ENCODE data around the gene DRAM1.
"Not testable (repeated sequence)": the region's sequence is repeated elsewhere in the genome, so short reads cannot be mapped to it uniquely, and the experiment has no call there.

The DRAM1 gene

DNA sequence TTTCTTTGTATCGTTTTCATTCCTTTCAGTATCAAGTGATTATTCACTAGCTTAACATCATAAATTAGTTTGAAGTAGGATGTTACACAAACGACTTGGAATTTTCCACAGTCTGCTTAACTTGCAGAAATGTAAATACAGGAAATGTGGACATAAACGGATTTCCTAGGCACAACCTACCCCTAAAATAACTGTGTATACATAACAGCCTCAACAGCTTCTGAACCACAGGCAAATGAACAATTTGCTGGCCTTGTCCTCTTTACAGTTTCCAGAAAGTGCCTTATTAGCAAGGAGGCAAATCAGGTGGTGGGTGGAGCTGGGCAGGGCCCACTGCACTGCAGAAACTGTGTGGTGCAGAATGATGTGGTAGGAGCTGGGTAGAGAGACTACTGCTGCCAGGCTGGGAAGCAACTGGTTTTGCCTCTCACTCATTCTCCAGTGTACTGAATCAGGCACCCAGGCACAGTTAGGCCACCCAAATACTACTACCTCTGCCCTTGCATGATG is 14.1 kb downstream of the DRAM1 start:
- Histone ChIP-seq H3K4me3 (no peak overlapping the region), H3K27ac (peak overlapping the region in 9 of 21 experiments; percentile 15 to 71 (median 49))

DNA sequence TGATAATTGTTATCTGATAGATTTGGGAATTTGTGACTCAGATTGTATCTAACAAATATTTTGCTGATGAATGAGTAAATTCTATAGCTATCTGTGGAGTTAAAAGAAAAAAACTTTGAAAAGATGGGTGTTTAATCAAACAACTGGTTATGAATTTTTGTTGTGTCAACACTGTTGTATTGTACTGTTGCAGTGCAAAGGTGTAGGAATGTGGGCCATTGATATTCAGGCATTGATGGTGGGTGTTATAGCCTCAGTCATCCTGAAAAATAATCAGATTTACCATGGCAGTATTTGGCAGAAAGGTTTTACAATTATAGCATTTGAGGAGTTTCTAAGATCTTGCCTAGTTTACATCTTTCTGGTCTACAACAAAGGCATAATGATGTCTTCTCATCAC is 15.4 kb downstream of the DRAM1 start:
- Histone ChIP-seq H3K27ac (no peak overlapping the region), H3K4me3 (no peak overlapping the region)

DNA sequence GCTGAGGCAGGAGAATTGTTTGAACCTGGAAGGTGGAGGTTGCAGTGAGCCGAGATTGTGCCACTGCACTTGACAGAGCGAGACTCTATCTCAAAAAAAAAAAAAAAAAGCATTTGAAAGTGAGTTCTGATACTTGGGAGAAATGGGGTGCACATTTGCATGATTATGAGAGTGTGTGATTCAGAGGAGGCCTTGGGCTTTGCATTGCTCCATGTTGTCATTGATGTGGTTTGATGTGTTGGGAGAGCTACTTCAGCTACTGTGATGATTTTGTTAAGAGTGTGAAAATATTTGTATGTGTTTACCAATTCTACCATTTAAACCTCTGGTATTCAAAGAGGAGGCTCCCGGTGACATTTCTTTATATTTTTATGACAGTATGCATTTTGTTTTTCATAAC is 24.4 kb downstream of the DRAM1 start:
- H3K27ac ChIP-seq, result no peak overlapping the region
- H3K4me3 ChIP-seq, result no peak overlapping the region

DNA sequence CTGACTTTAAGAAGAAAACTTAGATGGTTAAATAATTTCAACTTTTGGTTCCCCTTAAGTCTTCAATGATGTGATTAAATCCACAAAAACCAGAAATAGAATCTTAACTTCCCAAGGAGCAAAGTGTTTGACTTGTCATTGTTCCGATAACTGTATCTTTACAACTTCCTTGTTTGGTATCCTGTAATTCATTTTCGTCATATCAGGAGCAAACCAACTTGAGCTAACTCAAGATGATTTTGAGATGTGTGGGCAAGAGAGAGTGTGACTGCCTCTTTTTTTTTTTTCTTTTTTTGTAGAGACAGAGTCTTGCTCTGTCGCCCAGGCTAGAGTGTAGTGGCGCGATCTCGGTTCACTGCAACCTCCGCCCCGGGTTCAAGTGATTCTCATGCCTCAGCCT is 25.3 kb downstream of the DRAM1 start:
- H3K27ac ChIP-seq, result no peak overlapping the region
- no peak overlapping the region for H3K4me3 ChIP-seq

DNA sequence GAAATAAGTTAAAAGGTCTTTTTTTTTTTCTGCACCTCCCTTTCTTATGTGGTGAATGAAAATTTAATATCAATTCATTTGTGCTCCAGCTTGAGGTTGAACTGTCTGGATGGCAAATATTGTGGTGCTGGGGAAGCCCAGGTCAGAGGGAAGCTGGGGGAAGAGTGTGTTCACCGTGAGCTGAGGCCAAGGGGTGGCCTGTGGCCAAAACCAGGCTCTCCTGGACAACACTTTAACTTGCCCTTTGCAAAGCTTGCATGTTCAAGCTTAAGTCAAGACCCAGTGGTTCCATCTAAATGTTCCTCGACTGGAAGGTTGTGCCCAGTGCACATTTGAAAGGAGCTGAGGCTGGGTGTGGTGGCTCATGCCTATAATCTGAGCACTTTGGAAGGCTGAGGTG is 28.8 kb downstream of the DRAM1 start:
- Histone ChIP-seq H3K27ac (no peak overlapping the region), H3K4me3 (no peak overlapping the region)

DNA sequence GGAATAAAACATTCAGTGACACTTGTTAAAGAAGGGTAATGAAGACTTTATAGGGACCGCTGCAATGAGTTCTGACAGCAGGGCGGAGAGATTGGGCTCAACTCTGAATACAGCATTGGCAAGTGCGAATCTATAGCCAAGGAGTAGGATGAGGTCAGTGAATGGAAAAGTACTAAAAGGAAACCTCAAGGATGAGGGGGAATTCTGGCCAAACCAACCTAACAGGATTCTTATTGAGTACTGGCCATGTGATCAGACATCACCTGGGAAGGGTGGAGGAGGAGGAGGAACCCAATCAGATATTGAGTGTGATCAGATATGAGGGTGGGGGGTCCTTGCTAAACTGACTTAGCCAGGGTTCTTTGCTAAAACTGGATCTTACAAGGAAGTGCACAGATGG is 31.0 kb downstream of the DRAM1 start:
- no peak overlapping the region for H3K4me3 ChIP-seq
- H3K27ac ChIP-seq, result no peak overlapping the region

DNA sequence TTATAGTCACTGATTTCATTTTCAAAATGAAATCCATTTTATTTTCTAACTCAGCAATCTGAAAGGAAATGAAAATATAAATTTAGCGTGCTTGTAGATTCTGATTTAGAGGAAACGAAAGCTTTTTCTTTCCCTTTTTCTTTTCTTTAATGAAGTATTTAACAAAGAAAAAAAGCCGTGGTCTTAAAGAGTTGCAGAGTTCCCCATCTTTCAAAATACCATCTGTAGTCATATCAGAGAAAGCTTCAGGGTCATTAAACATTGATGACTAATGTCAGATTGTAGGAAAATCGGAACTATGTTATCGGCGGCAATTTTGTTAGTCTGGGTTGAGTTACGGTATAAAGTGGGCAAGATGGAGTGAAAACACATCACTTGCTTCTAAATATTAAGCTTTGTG is 32.3 kb downstream of the DRAM1 start:
- Histone ChIP-seq H3K4me3 (no peak overlapping the region), H3K27ac (peak overlapping the region in 1 of 21 experiments; percentile 26)

DNA sequence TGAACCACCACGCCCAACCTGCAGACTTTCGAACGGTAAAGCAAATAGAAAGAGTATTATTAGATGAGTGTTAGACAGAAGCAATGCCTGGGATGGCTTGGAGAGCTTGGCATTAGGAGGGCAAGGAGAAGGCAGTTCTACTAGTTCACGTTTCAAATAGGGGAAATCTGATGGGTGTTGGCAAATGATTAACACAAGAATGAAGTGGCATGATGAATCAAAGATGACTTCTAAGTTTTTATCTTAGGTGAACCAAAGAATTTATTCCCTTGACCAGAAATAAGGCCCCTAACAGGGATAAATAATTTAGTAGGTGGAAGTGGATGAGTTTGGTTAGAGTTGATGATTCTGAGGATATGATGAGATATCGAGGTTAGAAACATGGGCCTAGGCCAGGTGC is 38.5 kb downstream of the DRAM1 start:
- no peak overlapping the region for H3K4me3 ChIP-seq
- no peak overlapping the region for H3K27ac ChIP-seq

DNA sequence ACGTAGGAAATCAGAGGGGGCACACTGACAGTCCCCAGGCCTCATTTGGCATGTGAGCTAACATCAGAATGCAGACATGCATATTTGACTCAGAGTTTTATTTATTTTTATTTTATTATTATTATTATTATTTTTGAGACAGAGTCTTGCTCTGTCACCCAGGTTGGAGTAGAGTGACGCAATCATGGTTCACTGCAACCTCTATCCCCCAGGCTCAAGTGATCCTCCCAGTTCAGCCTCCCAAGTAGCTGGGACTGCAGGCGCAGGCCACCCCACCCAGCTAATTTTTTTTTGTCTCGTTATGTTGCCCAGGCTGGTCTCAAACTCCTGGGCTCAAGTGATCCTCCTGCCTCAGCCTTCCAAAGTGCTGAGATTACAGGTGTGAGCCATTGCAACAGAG is 41.4 kb downstream of the DRAM1 start:
- not testable (repeated sequence) for H3K27ac ChIP-seq, H3K4me3 ChIP-seq

DNA sequence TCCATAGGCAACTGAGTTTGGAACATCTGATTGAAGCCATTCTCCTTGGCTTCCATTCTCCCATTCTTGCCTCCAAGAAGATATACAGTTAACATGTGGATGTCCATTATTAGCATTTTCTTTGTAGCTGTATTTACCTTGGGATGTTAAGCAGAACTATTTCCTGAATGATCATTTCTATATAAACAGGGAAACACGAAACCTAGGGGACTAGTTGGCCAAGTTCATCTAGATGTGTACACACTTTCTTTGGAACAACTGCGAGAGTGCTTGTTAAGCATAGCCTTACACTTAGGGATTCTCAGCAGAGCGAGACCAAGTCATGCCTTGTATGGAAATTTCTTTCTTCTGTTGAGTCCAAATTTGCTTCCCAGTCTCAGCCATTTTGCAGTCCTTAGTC is 42.1 kb downstream of the DRAM1 start:
- Histone ChIP-seq H3K4me3 (no peak overlapping the region), H3K27ac (no peak overlapping the region)

DNA sequence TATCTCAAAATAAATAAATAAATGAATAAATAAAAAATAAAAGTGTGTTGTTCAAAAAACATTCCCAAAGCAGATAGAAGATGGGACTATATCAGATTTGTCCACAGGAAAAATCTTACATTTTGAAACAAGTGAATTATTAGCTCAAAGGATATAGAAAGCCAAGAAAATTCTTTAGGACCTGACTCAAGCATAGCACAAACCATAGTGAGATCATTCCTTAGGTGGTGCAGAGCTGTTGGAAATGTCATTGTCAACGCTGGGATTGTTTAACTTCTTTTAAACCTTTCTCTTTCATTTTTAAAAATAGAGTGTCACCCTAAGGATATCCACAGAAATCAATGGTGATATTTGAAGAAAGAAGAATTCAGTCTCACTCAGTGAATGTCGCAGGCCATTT is 43.5 kb downstream of the DRAM1 start:
- no peak overlapping the region for H3K4me3 ChIP-seq
- H3K27ac ChIP-seq, result no peak overlapping the region

DNA sequence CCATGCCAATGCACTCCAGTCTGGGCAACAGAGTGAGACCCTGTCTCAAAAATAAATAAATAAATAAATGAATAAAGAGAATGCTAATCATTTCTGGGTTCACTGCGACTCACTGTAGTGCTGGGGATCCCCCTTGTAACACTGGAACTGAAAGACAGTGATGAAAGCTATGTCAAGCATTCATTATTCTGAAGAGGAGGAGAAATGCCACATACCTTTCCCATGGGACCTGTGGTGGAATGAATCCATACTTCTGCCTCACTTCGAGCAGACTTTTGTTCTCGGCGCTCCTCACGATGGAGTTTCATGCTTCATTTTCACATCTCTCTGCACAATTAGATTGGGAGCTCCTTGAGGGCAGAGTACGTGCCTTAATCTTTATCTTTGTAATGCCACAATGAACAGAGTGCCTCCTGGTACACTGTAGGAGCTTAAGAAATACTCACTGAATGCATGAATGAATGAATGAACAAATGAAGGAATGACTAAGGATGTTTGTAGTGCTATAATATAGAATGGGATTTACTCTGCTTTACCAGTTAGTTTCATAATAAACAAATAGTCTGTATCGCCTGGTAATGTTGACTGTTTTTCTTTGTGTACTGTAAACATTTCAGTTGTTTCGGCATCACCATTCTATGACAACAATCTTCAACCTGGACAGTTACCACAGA is 45.8 kb downstream of the DRAM1 start:
- Histone ChIP-seq H3K27ac (no peak overlapping the region), H3K4me3 (no peak overlapping the region)

DNA sequence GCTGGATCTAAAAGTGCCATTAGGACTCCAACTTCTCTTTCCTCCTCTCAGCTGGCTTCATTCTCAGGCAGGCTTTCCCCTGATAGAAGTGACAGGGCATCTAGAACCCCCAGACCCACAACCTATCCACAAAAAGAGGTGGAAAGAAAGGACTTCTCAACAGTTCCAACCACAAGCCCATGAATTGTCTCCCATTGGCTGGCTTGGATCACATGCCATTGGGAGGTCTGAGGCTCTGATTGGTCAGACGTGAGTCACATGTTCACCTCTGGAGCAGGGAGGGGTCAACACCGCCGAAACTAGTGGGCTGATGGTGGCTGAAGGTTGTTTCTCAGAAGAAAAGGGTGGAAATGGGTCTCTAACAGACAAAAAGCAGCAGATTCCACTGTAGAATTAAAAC is 47.2 kb downstream of the DRAM1 start:
- Histone ChIP-seq H3K4me3 (no peak overlapping the region), H3K27ac (peak overlapping the region in 20 of 21 experiments; percentile 19 to 87 (median 64))

DNA sequence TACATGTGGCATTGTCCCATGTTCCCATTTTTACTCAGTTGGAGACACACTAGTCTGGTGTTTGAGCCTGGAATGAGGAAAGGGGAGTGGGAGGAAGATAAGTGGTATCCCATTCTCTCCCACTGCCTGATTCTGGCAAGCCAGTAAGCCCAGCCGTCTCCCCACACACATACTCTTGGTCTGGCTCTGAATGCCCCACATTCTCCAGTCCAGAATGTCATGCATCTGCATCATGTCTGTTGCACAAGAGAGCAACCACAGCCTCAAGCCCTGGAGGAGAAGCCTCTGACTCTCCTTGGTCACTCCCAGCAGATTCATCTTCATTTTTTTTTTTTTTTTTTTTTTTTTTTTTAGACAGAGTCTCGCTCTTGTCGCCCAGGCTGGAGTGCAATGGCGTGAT is 48.0 kb downstream of the DRAM1 start:
- Histone ChIP-seq H3K27ac (peak overlapping the region in 11 of 21 experiments; percentile 33 to 87 (median 67)), H3K4me3 (no peak overlapping the region)

DNA sequence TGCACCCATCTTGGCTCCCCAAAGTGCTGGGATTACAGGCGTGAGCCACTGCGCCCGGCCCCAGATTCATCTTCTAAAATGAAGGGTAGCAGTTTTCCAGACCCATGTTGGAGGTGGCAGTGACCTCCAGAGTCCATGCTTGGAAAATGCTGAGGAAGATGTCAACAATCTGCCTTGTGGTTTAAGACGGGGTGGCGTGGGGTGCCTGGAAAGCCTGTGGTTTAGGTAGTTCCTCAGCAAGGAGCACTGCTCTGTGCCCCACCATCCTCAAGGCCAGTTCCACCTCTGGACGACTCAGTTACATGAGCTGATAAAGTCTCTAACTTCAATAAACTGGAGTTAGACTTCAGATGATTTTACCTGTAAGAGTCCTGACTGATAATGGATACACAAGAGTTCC is 48.6 kb downstream of the DRAM1 start:
- Histone ChIP-seq H3K4me3 (no peak overlapping the region), H3K27ac (peak overlapping the region in 13 of 21 experiments; percentile 21 to 83 (median 67))

DNA sequence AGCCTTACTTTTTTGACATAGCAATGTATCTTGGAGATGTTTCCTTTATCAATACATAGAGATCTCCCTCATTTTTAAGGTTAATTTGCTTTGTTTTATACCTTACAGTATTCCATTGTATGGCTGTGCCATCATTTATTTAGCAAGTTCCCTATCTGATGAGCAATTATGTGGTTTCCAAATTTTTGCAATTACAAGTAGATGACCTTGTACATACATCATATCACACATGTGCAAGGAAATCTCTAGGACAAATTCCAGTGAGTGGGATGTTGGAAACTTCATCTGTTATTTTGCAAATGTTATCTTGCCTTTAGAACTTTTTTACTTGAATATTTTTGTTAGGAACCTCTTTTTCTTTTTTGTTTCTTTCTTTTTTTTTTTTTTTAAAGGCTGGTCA is 49.7 kb downstream of the DRAM1 start:
- Histone ChIP-seq H3K27ac (peak overlapping the region in 1 of 21 experiments; percentile 51), H3K4me3 (no peak overlapping the region)

DNA sequence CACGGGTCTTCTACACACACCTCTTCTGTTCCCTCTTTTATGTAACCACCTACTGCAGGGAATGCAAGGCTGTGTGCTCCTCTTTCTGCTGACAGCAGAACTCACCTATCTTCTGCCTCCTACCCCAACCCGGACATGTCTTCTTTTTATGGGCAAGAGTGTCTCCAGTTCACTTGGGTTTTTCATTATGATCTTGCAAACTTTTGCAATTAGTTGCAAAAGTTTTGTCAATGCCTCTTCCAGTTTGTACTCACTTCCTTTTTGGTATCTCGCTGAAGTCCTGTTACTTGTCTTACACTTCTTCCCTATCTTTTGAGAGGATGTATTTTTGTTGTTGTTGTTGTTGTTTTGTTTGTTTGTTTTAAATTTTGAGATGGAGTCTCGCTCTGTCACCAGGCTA is 50.6 kb downstream of the DRAM1 start:
- H3K4me3 ChIP-seq, result no peak overlapping the region
- peak overlapping the region in 1 of 21 experiments; percentile 27 for H3K27ac ChIP-seq

DNA sequence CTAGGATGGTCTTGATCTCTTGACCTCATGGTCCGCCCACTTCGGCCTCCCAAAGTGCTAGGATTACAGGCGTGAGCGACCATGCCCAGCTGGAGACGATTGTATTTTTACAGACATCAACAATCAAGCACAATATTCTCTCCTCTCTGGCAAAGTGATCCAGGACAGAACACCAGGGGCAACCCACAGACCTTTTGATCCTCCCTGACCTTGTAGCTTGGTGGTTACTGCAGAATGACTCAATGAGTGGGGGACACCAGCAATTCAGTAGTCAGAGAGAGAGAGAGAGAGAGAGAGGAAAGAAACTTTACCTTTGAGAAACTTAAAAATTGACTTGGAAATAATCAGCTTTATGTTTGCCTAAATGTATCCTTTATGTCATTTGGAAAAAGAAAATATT is 51.2 kb downstream of the DRAM1 start:
- H3K27ac ChIP-seq, result peak overlapping the region in 1 of 21 experiments; percentile 27
- no peak overlapping the region for H3K4me3 ChIP-seq

DNA sequence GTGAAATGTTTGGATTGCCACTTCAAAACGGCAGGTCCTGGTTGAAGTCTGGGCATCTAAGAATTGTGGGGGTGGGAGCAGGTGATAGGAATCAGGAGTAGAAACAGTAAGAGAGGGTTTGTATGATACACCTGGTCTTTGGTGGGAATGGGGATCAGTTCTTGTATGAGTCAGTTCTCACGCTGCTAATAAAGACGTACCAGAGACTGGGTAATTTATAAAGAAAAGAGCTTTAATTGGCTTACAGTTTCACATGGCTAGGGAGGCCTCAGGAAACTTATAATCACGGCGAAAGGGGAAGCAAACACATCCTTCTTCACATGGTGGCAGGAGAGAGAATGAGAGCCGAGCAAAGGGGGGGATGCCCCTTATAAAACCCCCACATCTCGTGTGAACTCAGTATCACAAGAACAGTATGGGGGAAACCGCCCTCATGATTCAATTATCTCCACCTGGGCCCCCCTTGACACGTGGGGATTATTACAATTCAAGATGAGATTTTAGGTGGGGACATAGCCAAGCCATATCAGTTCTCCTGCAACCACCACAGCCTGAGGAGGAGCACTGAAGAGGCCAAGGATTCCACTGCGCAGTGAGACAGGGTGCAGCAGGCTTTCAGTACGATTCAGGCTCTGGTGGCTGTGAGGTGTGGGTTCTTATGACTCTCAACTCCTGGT is 52.1 kb downstream of the DRAM1 start:
- Histone ChIP-seq H3K4me3 (no peak overlapping the region), H3K27ac (no peak overlapping the region)

DNA sequence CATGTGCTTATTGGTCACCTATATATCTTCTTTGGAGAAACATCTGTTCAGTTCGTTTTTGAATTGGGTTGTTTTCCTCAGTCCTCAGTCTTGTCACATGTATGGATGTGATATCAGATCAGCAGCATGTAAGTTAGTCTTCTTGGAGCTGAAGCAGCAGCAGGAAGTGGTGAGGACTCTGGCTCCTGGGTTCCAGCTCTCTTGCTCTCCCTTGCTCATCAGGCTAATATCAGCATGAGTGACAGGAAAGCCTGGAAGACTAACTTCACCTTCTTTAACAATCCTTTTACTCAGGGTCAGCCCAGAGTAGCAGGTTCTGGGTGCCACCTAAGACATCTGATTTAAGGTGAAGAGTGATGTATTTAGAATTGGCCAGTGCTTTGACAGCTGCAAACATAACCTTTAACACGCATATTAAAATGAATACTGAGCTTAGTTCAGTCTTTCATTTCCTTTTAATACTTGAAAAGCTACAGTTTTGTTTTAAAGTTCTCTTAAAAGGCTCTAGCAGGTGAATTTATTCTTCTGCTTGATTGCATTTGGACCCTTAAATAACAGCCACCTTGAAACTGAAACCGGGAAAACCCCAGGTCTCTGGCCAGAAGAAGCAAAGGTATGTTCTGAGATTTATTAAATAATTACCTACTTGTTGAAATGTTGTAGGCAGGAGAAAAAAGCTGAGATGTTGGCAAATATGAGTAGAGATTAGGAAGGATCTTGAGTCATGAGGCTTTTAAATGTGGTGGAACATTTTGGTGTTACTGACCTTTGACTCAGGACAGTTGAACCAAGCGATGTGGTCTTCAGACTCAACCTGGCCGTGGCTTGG is 54.3 kb downstream of the DRAM1 start:
- H3K27ac ChIP-seq, result no peak overlapping the region
- no peak overlapping the region for H3K4me3 ChIP-seq
